SK-N-SH (cell line): ENCODE measurements around the gene IFIT1. TPM values are rescaled to one million over a fixed set of nuclear protein-coding genes. Genes with fewer than 3 reads are reported as not detected.

Experiments used
- CTCF ChIA-PET: fragments of 300-600, 350-600 bp; formaldehyde crosslinking; extraction: SDS; loops from one replicate; lab custom pipeline; 2021; lab: Yijun Ruan, JAX
- POLR2A ChIA-PET: fragments of 350-600 bp; sonication (Branson Sonifier 250); formaldehyde crosslinking; extraction: SDS; loops from one replicate; lab custom pipeline; 2020; ENCODE audit warnings: antibody characterized with exemption, inconsistent platforms; lab: Yijun Ruan, JAX
- DNase-seq: peaks from one replicate; pipeline ENCODE4 v3.0.0; 2012
- H2AFZ ChIP-seq: fragments of 200-600 bp; sonication (generic); 2 replicates; pipeline ENCODE4 v1.8.1; 2016; ENCODE audit warnings: antibody characterized with exemption, mild to moderate bottlenecking, low read depth
- H3F3A ChIP-seq: fragments of 200-600 bp; sonication (generic); replicated peaks from 2 replicates; pipeline ENCODE3; 2016; ENCODE audit warnings: antibody characterized with exemption, mild to moderate bottlenecking; ENCODE audit not compliant: insufficient read depth
- H3K27ac ChIP-seq, 2 experiments: fragments of 200-500 bp in 1 of 2; fragments of 200-600 bp in 1 of 2; sonication (Bioruptor generic) in 1 of 2; sonication (generic), shearing (Covaris generic) in 1 of 2; 2 replicates each; pipeline versions ENCODE4 v1.5.1 to v1.6.1; 2014 to 2016; ENCODE audit warnings: low read depth in 2 of 2, inconsistent platforms in 1 of 2, low read length in 1 of 2, mild to moderate bottlenecking in 1 of 2, mixed read lengths in 1 of 2
- H3K27me3 ChIP-seq: fragments of 200-600 bp; sonication (generic), shearing (Covaris generic); 2 replicates; pipeline ENCODE4 v1.6.1; 2016; ENCODE audit warnings: mixed run types; ENCODE audit not compliant: insufficient read depth
- H3K36me3 ChIP-seq, 2 experiments: fragments of 200-500 bp in 1 of 2; fragments of 200-600 bp in 1 of 2; sonication (Bioruptor generic) in 1 of 2; sonication (generic) in 1 of 2; replicated peaks in 1 of 2; 2 replicates each; pipeline versions ENCODE3 to v1.5.1; 2014 to 2016; ENCODE audit warnings: low read length in 1 of 2, mild to moderate bottlenecking in 1 of 2; ENCODE audit not compliant: insufficient read depth in 2 of 2, control insufficient read depth in 1 of 2
- H3K4me1 ChIP-seq, 2 experiments: fragments of 200-500 bp in 1 of 2; fragments of 200-600 bp in 1 of 2; sonication (Bioruptor generic) in 1 of 2; sonication (generic), shearing (Covaris generic) in 1 of 2; 2 replicates each; pipeline versions ENCODE4 v1.5.1 to v1.6.1; 2014 to 2016; ENCODE audit warnings: low read depth in 1 of 2, low read length in 1 of 2, mixed run types in 1 of 2; ENCODE audit not compliant: insufficient read depth in 2 of 2, control insufficient read depth in 1 of 2
- H3K4me2 ChIP-seq: fragments of 200-600 bp; sonication (generic), shearing (Covaris generic); 2 replicates; pipeline ENCODE4 v1.6.1; 2017; ENCODE audit warnings: mixed run types
- H3K4me3 ChIP-seq, 2 experiments: fragments of 200-500 bp in 1 of 2; fragments of 200-600 bp in 1 of 2; sonication (Bioruptor generic) in 1 of 2; sonication (generic), shearing (Covaris generic) in 1 of 2; 2 replicates each; pipeline versions ENCODE4 v1.5.1 to v1.8.1; 2014 to 2016; ENCODE audit warnings: low read depth in 2 of 2, inconsistent platforms in 1 of 2, low read length in 1 of 2, mild to moderate bottlenecking in 1 of 2, mixed read lengths in 1 of 2, moderate library complexity in 1 of 2
- H3K79me2 ChIP-seq: fragments of 200-600 bp; sonication (generic); 2 replicates; pipeline ENCODE4 v1.8.1; 2017; ENCODE audit warnings: mild to moderate bottlenecking; ENCODE audit not compliant: insufficient read depth
- H3K9ac ChIP-seq: fragments of 200-600 bp; sonication (generic); 2 replicates; pipeline ENCODE4 v1.6.1; 2017; ENCODE audit warnings: mixed run types
- H3K9me2 ChIP-seq: fragments of 200-600 bp; sonication (generic); 2 replicates; pipeline ENCODE4 v1.6.1; 2017; ENCODE audit warnings: mixed run types
- H3K9me3 ChIP-seq: fragments of 200-600 bp; sonication (generic); 2 replicates; pipeline ENCODE4 v1.6.1; 2017; ENCODE audit warnings: mixed run types, mild to moderate bottlenecking, moderate library complexity
- H4K20me1 ChIP-seq: fragments of 200-600 bp; sonication (generic); 2 replicates; pipeline ENCODE4 v1.6.1; 2017; ENCODE audit warnings: mild to moderate bottlenecking, mixed run types; ENCODE audit not compliant: insufficient read depth
- ELF1 ChIP-seq: IDR thresholded peaks from 2 replicates; pipeline ENCODE4 v1.4.0; 2012
- FOXJ3 ChIP-seq: sonication (generic); formaldehyde crosslinking; IDR thresholded peaks from 2 replicates; pipeline ENCODE4 v1.5.1; 2020; ENCODE audit warnings: mild to moderate bottlenecking, missing genetic modification reagents
- JUND ChIP-seq: IDR thresholded peaks from 2 replicates; pipeline ENCODE4 v1.4.0; 2012
- MEF2A ChIP-seq: IDR thresholded peaks from 2 replicates; pipeline ENCODE4 v1.4.0; 2012; ENCODE audit warnings: low read depth, borderline replicate concordance
- MXI1 ChIP-seq: IDR thresholded peaks from 2 replicates; pipeline ENCODE4 v1.6.1; 2012; ENCODE audit warnings: mild to moderate bottlenecking, low read depth, low read length, improper control_type of control experiment
- POLR2AphosphoS5 ChIP-seq: IDR thresholded peaks from 2 replicates; pipeline ENCODE4 v1.6.1; 2012; ENCODE audit warnings: low read depth, low read length
- RAD21 ChIP-seq: IDR thresholded peaks from 2 replicates; pipeline ENCODE4 v1.6.1; 2012; ENCODE audit warnings: mild to moderate bottlenecking, low read length
- SMC3 ChIP-seq: IDR thresholded peaks from 2 replicates; pipeline ENCODE4 v1.6.1; 2012; ENCODE audit warnings: low read depth, low read length, improper control_type of control experiment
- WGBS: methylation state at CpG from one replicate; pipeline ENCODE4 v1.1.6; 2017; ENCODE audit warnings: low lambda C conversion rate; 5-methylcytosine and 5-hydroxymethylcytosine counted together
- polyA plus RNA-seq, 3 experiments: library from polyadenylated mRNA; depleted of rRNA; stranded (reverse); fragments of >200 nt; gene quantifications; 2 replicates each; pipeline ENCODE4 v1.2.3, GENCODE V29; 2012
- TF ChIP-seq, protein P1 (sequence below): fragments of 150-350 bp; IDR thresholded peaks from 2 replicates; pipeline ENCODE4 v1.6.1; 2016; ENCODE audit warnings: mild to moderate bottlenecking, low read depth, low read length
- TF ChIP-seq, protein P2 (sequence below): fragments of 150-350 bp; IDR thresholded peaks from 2 replicates; pipeline ENCODE4 v1.6.1; 2017; ENCODE audit warnings: antibody characterized with exemption, low read length, low read depth, borderline replicate concordance
- TF ChIP-seq, protein P3 (sequence below): fragments of 200-600 bp; sonication (generic); IDR thresholded peaks from 2 replicates; pipeline ENCODE4 v1.6.1; 2017; ENCODE audit warnings: antibody characterized with exemption, mild to moderate bottlenecking, moderate library complexity

Gene IFIT1
- polyA plus RNA-seq, 1 of the 3 experiments (the other 2 are of a cell fraction) = 4.4 TPM

DNA sequence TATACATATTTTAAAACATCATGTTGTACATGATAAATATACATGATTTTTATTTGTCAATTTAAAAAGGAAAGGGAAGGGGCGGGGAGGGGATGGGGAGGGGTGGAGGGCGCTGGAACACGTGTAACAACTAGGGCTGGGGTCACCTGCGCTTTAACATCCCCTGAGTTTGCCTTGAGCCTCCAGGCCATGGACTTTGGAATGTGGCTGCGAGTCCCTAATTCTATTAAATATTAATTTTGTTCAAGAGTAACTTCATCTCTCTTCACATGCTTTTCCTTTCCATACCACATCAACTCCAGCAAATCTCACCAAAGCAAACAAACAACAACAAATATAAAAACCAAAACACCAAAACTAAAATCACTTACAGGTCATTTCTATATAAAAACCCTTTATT, 32.6 kb downstream of the IFIT1 start (continued):
- TF ChIP-seq, protein P1, sequence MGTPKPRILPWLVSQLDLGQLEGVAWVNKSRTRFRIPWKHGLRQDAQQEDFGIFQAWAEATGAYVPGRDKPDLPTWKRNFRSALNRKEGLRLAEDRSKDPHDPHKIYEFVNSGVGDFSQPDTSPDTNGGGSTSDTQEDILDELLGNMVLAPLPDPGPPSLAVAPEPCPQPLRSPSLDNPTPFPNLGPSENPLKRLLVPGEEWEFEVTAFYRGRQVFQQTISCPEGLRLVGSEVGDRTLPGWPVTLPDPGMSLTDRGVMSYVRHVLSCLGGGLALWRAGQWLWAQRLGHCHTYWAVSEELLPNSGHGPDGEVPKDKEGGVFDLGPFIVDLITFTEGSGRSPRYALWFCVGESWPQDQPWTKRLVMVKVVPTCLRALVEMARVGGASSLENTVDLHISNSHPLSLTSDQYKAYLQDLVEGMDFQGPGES = no peak
- TF ChIP-seq, protein P2, sequence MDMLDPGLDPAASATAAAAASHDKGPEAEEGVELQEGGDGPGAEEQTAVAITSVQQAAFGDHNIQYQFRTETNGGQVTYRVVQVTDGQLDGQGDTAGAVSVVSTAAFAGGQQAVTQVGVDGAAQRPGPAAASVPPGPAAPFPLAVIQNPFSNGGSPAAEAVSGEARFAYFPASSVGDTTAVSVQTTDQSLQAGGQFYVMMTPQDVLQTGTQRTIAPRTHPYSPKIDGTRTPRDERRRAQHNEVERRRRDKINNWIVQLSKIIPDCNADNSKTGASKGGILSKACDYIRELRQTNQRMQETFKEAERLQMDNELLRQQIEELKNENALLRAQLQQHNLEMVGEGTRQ = no peak
- TF ChIP-seq SMC3 = no peak
- TF ChIP-seq, all 33 proteins: peak for 0

DNA sequence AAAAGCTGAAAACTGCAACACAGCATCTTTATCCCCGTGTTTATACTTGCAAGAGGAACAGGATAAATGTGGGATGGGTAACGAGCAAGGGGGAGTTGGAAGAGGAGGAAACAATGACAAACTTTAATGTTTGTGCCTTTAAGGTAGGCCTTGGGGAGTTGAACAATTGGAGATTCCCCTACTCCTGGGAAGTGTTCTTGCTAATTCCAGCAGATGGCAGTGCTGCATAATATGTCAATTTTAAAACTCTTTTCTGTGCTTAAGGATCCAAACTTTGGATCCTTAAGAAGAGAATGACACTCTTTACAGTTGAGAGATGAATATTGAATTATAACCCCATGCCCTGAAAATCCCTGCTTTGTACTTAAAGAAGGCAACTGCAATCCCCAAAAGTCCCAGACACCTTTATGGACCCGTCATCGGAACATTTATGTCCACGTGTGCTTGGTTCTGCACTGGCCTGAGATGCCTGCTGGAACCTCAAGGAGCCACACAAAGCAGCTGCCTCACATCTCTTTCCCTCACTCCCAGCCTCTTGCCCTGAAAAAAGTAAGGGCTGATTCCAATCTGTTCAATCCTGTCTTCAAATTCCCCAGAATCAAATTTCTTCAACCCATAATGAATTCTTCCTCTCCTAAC, 33.9 kb downstream of the IFIT1 start:
- Histone ChIP-seq H3K9me2 (no peaks in the 10 kb centered on the region), H4K20me1 (no peaks in the 10 kb centered on the region), H3K4me1 (peaks cover 0 to 19% of the 10 kb centered on the region in 2 experiments; a peak in 3 of 4 replicates), H3K4me3 (no peak overlapping the region), H3K27me3 (no peaks in the 10 kb centered on the region), H2AFZ (no peak overlapping the region), H3K9ac (no peak overlapping the region), H3K36me3 (peaks cover 0 to 4% of the 10 kb centered on the region in 2 experiments), H3K27ac (no peak overlapping the region; a peak in 1 of 4 replicates), H3F3A (no peaks in the 10 kb centered on the region), H3K79me2 (no peaks in the 10 kb centered on the region), H3K9me3 (no peaks in the 10 kb centered on the region), H3K4me2 (peak overlapping the region; percentile 49; the same call in 1 of the 2 replicates)
- POLR2A ChIA-PET = no interaction called here
- TF ChIP-seq MXI1 (no peak), MEF2A (no peak), FOXJ3 (CRISPR knock-in tag) (no peak), JUND (no peak), POLR2AphosphoS5 (no peak), ELF1 (no peak), RAD21 (peak; percentile 95), SMC3 (peak; percentile 90)
- TF ChIP-seq, protein P3, sequence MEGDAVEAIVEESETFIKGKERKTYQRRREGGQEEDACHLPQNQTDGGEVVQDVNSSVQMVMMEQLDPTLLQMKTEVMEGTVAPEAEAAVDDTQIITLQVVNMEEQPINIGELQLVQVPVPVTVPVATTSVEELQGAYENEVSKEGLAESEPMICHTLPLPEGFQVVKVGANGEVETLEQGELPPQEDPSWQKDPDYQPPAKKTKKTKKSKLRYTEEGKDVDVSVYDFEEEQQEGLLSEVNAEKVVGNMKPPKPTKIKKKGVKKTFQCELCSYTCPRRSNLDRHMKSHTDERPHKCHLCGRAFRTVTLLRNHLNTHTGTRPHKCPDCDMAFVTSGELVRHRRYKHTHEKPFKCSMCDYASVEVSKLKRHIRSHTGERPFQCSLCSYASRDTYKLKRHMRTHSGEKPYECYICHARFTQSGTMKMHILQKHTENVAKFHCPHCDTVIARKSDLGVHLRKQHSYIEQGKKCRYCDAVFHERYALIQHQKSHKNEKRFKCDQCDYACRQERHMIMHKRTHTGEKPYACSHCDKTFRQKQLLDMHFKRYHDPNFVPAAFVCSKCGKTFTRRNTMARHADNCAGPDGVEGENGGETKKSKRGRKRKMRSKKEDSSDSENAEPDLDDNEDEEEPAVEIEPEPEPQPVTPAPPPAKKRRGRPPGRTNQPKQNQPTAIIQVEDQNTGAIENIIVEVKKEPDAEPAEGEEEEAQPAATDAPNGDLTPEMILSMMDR = peak; percentile 85
- TF ChIP-seq, protein P1 = no peak
- DNase-seq = peak; percentile 53
- CTCF ChIA-PET = interaction anchor here (0.6 to 2.4 kb wide), 13 partner anchors 9 to 221 kb away, joined by 3 to 9 read pairs (median 5); no protein-coding TSS in a partner anchor
- WGBS = 59% methylated on average over 5 of the region's 5 CpGs
